WTC11 (cell line): ENCODE data around the gene OXT. TPM values are rescaled to one million over a fixed set of nuclear protein-coding genes. Genes with fewer than 3 reads are reported as not detected.

Experiments used
- ATAC-seq: fragments of 200-7000 bp; cut with Tn5 transposase; 2 replicates; pipeline ENCODE4 v1.10.0; 2021; ENCODE audit warnings: mild to moderate bottlenecking, moderate library complexity
- CTCF ChIA-PET: fragments of 300-600 bp; sonication (Branson Sonifier 250); formaldehyde crosslinking; loops from one replicate; lab custom pipeline; 2021; ENCODE audit warnings: antibody characterized with exemption; lab: Charles Lee
- POLR2A ChIA-PET: fragments of 350-600 bp; sonication (Branson Sonifier 250); formaldehyde crosslinking; loops from one replicate; lab custom pipeline; 2021; ENCODE audit warnings: antibody characterized with exemption; lab: Charles Lee
- DNase-seq: peaks from one replicate; pipeline ENCODE4 v3.0.0; 2021; ENCODE audit warnings: low spot score
- H3K27ac Mint-ChIP-seq: 2 replicates; pipeline ENCODE4 v1.8.0; 2021; ENCODE audit warnings: mixed read lengths
- H3K27me3 Mint-ChIP-seq: 2 replicates; pipeline ENCODE4 v1.8.0; 2021; ENCODE audit warnings: low read depth, mild to moderate bottlenecking, moderate library complexity, mixed read lengths
- H3K36me3 Mint-ChIP-seq: 2 replicates; pipeline ENCODE4 v1.8.0; 2021; ENCODE audit warnings: mixed read lengths
- H3K4me1 Mint-ChIP-seq: 2 replicates; pipeline ENCODE4 v1.8.0; 2022; ENCODE audit warnings: mixed read lengths
- H3K4me3 Mint-ChIP-seq: 2 replicates; pipeline ENCODE4 v1.8.0; 2021; ENCODE audit warnings: mild to moderate bottlenecking, moderate library complexity, mixed read lengths
- H3K9me3 Mint-ChIP-seq: 2 replicates; pipeline ENCODE4 v1.8.0; 2021; ENCODE audit warnings: mixed read lengths
- CREM ChIP-seq: sonication (generic); formaldehyde crosslinking; IDR thresholded peaks from 2 replicates; pipeline ENCODE4 v1.8.1; 2022; ENCODE audit warnings: mild to moderate bottlenecking, missing genetic modification reagents, moderate library complexity
- ETV6 ChIP-seq: sonication (generic); formaldehyde crosslinking; IDR thresholded peaks from 2 replicates; pipeline ENCODE4 v1.8.1; 2022; ENCODE audit warnings: mild to moderate bottlenecking, missing genetic modification reagents
- GTF2I ChIP-seq: fragments of 250-450 bp; sonication (Bioruptor Pico); conservative IDR thresholded peaks from 2 replicates; pipeline ENCODE4 v1.4.0; 2021; ENCODE audit warnings: mild to moderate bottlenecking
- HMGA2 ChIP-seq: fragments of 250-450 bp; sonication (Bioruptor Pico); IDR thresholded peaks from 2 replicates; pipeline ENCODE4 v1.4.0; 2021; ENCODE audit warnings: mild to moderate bottlenecking, moderate library complexity
- KAT7 ChIP-seq: sonication (generic); formaldehyde crosslinking; IDR thresholded peaks from 2 replicates; pipeline ENCODE4 v1.8.1; 2023; ENCODE audit warnings: missing genetic modification reagents, mild to moderate bottlenecking, borderline replicate concordance
- NFYB ChIP-seq: sonication (generic); formaldehyde crosslinking; conservative IDR thresholded peaks from 2 replicates; pipeline ENCODE4 v1.8.0; 2022; ENCODE audit warnings: low read depth, missing genetic modification reagents
- OVOL2 ChIP-seq: fragments of 250-450 bp; sonication (Bioruptor Pico); IDR thresholded peaks from 2 replicates; pipeline ENCODE4 v1.9.0; 2021; ENCODE audit warnings: mild to moderate bottlenecking, borderline replicate concordance
- RELA ChIP-seq: sonication (generic); formaldehyde crosslinking; IDR thresholded peaks from 2 replicates; pipeline ENCODE4 v1.8.1; 2022; ENCODE audit warnings: missing genetic modification reagents, mild to moderate bottlenecking, borderline replicate concordance
- RORB ChIP-seq: fragments of 250-450 bp; sonication (Bioruptor Pico); IDR thresholded peaks from 2 replicates; pipeline ENCODE4 v1.9.0; 2021; ENCODE audit warnings: mild to moderate bottlenecking
- SOX15 ChIP-seq: fragments of 250-450 bp; sonication (Bioruptor Pico); IDR thresholded peaks from 2 replicates; pipeline ENCODE4 v1.9.0; 2021; ENCODE audit warnings: mild to moderate bottlenecking
- TEAD1 ChIP-seq: sonication (generic); formaldehyde crosslinking; IDR thresholded peaks from 2 replicates; pipeline ENCODE4 v1.8.0; 2022; ENCODE audit warnings: mild to moderate bottlenecking, missing genetic modification reagents
- TP53 ChIP-seq: sonication (generic); formaldehyde crosslinking; IDR thresholded peaks from 2 replicates; pipeline ENCODE4 v1.8.1; 2023; ENCODE audit warnings: mild to moderate bottlenecking, missing genetic modification reagents
- USF1 ChIP-seq: sonication (generic); formaldehyde crosslinking; IDR thresholded peaks from 2 replicates; pipeline ENCODE4 v1.8.0; 2022; ENCODE audit warnings: mild to moderate bottlenecking, missing genetic modification reagents
- ZNF232 ChIP-seq: sonication (generic); formaldehyde crosslinking; IDR thresholded peaks from 2 replicates; pipeline ENCODE4 v1.8.0; 2022; ENCODE audit warnings: mild to moderate bottlenecking, missing genetic modification reagents
- ZNF263 ChIP-seq: sonication (generic); formaldehyde crosslinking; IDR thresholded peaks from 2 replicates; pipeline ENCODE4 v1.8.1; 2022; ENCODE audit warnings: low read depth, mild to moderate bottlenecking, moderate library complexity, missing genetic modification reagents
- ZNF425 ChIP-seq: fragments of 250-450 bp; sonication (Bioruptor Pico); conservative IDR thresholded peaks from 2 replicates; pipeline ENCODE4 v1.9.0; 2021; ENCODE audit warnings: mild to moderate bottlenecking
- ZNF512 ChIP-seq: sonication (generic); formaldehyde crosslinking; IDR thresholded peaks from 2 replicates; pipeline ENCODE4 v1.8.1; 2022; ENCODE audit warnings: missing genetic modification reagents, borderline replicate concordance
- total RNA-seq: library from RNA; stranded (reverse); gene quantifications from 3 replicates; pipeline ENCODE4 v1.2.3, GENCODE V29; 2021
- TF ChIP-seq, protein P1 (sequence below): sonication (generic); formaldehyde crosslinking; IDR thresholded peaks from 2 replicates; pipeline ENCODE4 v1.8.0; 2023; ENCODE audit warnings: missing genetic modification reagents, mild to moderate bottlenecking, borderline replicate concordance
- TF ChIP-seq, protein P2 (sequence below): sonication (generic); formaldehyde crosslinking; IDR thresholded peaks from 2 replicates; pipeline ENCODE4 v1.8.1; 2023; ENCODE audit warnings: mild to moderate bottlenecking, missing genetic modification reagents

Gene OXT
- total RNA-seq, 1 experiment from 2014 or later: not detected

DNA sequence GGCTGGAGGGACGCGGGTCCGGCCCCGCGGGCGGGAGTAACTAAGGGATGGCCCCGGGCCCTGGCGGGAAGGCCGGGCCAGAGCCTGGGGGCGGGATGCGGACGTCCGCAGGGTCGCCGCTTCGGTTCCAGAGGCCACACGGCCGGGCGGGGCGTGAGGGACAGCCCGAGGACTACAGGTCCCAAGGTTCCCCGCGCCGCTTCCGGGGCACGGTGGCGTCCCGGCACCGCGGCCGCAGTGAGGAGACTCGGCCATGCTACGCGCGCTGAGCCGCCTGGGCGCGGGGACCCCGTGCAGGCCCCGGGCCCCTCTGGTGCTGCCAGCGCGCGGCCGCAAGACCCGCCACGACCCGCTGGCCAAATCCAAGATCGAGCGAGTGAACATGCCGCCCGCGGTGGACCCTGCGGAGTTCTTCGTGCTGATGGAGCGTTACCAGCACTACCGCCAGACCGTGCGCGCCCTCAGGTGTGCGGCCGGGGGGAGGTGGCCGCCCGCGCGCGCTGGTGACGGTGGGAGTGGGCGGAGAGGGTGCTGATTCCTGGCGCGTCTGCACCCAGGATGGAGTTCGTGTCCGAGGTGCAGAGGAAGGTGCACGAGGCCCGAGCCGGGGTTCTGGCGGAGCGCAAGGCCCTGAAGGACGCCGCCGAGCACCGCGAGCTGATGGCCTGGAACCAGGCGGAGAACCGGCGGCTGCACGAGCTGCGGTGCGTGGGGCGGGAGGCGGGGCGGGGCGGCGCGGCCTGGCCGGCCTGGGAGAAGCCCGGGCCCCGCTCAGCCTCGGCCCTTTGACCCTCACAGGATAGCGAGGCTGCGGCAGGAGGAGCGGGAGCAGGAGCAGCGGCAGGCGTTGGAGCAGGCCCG is 25.4 kb upstream of the OXT start, which contains the start of gene MRPS26 (continued):
- TF ChIP-seq ZNF425 (no peak), ZNF263 (CRISPR knock-in tag) (no peak), NFYB (no peak), RORB (CRISPR knock-in tag) (no peak), ZNF232 (peak; percentile 94; the same call in 1 of the 2 replicates), TP53 (peak; percentile 88), KAT7 (CRISPR knock-in tag) (no peak), GTF2I (no peak), SOX15 (CRISPR knock-in tag) (no peak), ZNF512 (no peak), CREM (CRISPR knock-in tag) (0 out of 2 replicates have a peak, but pooled peaks have one; percentile 82), OVOL2 (CRISPR knock-in tag) (no peak), HMGA2 (CRISPR knock-in tag) (no peak)
- TF ChIP-seq, protein P1, sequence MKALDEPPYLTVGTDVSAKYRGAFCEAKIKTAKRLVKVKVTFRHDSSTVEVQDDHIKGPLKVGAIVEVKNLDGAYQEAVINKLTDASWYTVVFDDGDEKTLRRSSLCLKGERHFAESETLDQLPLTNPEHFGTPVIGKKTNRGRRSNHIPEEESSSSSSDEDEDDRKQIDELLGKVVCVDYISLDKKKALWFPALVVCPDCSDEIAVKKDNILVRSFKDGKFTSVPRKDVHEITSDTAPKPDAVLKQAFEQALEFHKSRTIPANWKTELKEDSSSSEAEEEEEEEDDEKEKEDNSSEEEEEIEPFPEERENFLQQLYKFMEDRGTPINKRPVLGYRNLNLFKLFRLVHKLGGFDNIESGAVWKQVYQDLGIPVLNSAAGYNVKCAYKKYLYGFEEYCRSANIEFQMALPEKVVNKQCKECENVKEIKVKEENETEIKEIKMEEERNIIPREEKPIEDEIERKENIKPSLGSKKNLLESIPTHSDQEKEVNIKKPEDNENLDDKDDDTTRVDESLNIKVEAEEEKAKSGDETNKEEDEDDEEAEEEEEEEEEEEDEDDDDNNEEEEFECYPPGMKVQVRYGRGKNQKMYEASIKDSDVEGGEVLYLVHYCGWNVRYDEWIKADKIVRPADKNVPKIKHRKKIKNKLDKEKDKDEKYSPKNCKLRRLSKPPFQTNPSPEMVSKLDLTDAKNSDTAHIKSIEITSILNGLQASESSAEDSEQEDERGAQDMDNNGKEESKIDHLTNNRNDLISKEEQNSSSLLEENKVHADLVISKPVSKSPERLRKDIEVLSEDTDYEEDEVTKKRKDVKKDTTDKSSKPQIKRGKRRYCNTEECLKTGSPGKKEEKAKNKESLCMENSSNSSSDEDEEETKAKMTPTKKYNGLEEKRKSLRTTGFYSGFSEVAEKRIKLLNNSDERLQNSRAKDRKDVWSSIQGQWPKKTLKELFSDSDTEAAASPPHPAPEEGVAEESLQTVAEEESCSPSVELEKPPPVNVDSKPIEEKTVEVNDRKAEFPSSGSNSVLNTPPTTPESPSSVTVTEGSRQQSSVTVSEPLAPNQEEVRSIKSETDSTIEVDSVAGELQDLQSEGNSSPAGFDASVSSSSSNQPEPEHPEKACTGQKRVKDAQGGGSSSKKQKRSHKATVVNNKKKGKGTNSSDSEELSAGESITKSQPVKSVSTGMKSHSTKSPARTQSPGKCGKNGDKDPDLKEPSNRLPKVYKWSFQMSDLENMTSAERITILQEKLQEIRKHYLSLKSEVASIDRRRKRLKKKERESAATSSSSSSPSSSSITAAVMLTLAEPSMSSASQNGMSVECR (CRISPR knock-in tag): 0 out of 2 replicates have a peak, but pooled peaks have one; percentile 34

DNA sequence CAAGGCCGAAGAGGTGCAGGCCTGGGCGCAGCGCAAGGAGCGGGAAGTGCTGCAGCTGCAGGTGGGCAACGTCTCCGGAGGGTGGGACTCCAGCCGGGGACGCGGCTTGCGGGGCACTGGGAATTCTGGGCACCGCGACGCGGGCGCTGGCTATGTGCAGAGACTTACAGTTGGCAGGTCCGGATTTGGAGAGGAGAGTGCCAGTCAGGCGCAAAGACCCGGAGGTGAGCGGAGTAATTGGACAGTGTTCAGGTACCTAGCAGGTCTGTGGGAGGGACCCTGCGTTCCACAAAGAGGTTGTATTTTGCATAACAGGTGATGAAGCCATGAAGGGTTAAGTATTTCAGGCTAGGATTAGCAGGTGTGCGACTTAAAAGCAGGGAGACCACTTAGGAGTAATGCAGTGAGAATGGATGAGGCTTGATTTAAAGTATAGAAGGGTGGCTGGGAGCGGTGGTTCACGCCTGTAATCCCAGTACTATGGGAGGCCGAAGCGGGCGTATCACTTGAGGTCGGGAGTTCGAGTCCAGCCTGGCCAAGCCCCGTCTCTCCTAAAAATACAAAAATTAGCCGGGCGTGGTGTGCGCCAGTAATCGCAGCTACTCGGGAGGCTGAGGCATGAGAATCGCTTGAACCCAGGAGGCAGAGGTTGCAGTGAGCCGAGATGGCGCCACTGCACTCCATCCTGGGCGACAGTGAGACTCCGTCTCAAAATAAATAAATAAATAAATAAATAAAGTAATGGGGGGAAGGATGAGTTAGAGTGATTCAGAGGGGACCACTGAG is 24.6 kb upstream of the OXT start:
- POLR2A ChIA-PET: interaction anchor here (0.8 to 1.0 kb wide), 2 partner anchors 283 to 361 kb away, joined by 3 read pairs; no protein-coding TSS in a partner anchor
- ATAC-seq (peak; percentile 12), DNase-seq (no peak)
- peak overlapping the region; percentile 80 for H3K4me3 Mint-ChIP-seq
- H3K9me3 Mint-ChIP-seq: no peaks in the 10 kb centered on the region
- peak overlapping the region; percentile 49 for H3K27ac Mint-ChIP-seq
- H3K27me3 Mint-ChIP-seq: no peaks in the 10 kb centered on the region
- peaks cover 27% of the 10 kb centered on the region for H3K36me3 Mint-ChIP-seq
- no peak for TF ChIP-seq RELA (CRISPR knock-in tag)
- 0 out of 2 replicates have a peak, but pooled peaks have one; percentile 45 for TF ChIP-seq TEAD1 (CRISPR knock-in tag)
- TF ChIP-seq ETV6 (CRISPR knock-in tag): peak; percentile 42; the same call in 1 of the 2 replicates
- TF ChIP-seq ZNF425: no peak
- TF ChIP-seq USF1 (CRISPR knock-in tag): no peak
- TF ChIP-seq KAT7 (CRISPR knock-in tag): 0 out of 2 replicates have a peak, but pooled peaks have one; percentile 26
- TF ChIP-seq, protein P2, sequence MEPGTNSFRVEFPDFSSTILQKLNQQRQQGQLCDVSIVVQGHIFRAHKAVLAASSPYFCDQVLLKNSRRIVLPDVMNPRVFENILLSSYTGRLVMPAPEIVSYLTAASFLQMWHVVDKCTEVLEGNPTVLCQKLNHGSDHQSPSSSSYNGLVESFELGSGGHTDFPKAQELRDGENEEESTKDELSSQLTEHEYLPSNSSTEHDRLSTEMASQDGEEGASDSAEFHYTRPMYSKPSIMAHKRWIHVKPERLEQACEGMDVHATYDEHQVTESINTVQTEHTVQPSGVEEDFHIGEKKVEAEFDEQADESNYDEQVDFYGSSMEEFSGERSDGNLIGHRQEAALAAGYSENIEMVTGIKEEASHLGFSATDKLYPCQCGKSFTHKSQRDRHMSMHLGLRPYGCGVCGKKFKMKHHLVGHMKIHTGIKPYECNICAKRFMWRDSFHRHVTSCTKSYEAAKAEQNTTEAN (CRISPR knock-in tag): 0 out of 2 replicates have a peak, but pooled peaks have one; percentile 15
- TF ChIP-seq NFYB: 0 out of 2 replicates have a peak, but pooled peaks have one; percentile 26
- H3K4me1 Mint-ChIP-seq: peaks cover 21% of the 10 kb centered on the region
- CTCF ChIA-PET: interaction anchor here (0.7 kb wide), 1 partner anchor 69 kb away, joined by 4 read pairs; no protein-coding TSS in a partner anchor
